ENCODE results near the gene RAMP3.
"Not testable (repeated sequence)": the region's sequence is repeated elsewhere in the genome, so short reads cannot be mapped to it uniquely, and the experiment has no call there.

Gene RAMP3

DNA sequence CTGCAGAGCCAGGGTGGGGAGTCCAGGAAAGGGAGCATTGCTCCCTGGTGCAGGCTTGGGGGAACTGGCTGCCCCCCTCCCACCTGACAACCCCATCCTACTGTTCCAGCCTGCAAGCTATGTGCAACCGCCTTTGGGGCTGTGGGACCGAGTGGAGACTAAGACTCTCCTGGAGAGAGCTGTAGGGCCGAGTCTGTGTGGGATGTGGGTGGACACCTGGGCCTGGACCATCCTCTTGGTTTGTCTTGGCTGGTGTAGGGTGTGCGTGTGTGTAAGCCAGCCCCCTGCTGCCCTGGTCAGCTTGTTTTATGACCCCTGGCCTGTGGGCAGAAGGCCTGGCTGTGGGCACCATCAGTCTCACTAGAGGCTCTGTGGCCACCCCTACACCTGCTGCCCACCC is 1.6 kb upstream of the RAMP3 start:
- no peak for DNase-seq
- TF ChIP-seq POLR2A (IDR thresholded peaks at IDR 0.05; ENCODE audit: low read length) (no peak), GATA1 (IDR thresholded peaks at IDR 0.05; ENCODE audit: low read depth, low read length) (no peak)

DNA sequence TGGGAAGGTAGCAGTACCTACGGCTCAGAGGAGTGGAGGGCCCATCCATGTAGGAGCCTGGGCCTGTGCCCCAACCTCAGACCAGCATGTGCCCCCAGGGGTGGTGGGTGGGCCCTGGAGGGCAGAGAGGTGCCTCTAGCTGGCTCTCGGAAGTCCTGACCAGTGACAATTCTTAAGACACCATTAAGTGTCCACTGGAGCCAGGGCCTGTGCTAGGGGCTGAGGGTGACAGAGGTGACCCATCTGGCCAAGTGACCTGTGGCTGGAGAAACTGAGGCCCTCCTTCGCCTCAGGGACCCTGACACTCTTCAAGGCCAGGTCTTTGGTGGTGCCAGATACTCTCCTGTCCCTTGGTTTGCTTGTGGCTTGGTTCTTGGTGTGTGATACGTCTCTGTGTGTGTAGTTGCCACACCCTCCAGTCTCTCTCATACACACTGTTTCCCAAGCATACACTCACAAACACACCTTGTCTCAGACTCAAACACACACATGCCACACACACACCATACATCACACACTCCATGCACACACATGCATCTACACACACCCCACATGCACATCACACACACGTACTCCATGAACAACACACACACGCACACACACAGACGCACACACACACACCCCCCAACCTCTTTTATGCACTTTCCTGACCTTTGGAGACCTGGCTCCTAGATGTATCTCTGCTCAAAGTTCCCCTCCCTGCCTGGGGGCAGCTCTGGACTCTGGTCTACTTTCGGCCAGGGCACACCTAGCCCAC is 897 bp upstream of the RAMP3 start:
- TF ChIP-seq POLR2A (IDR thresholded peaks at IDR 0.05; ENCODE audit: low read length) = no peak
- no peak for TF ChIP-seq GATA1 (IDR thresholded peaks at IDR 0.05; ENCODE audit: low read depth, low read length)
- no peak for DNase-seq

DNA sequence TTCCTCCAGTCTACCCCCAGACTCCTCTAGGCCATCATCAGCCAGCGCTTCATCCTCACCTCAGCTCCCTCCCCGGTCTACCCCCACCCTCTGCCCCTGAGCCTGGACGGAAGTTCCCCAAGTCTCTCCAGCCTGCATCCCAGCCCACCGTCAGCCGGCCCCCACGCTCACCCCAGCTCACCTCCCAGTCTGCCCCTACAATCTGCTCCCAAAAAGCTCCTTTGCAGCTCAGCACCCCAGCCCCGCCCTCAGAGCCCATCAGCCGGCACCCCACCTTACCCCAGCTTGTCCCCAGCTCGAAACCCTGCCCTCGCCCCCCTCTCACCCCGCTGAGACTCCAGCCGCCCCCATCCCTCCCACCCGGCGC is 322 bp upstream of the RAMP3 start:
- no peak for TF ChIP-seq GATA1 (IDR thresholded peaks at IDR 0.05; ENCODE audit: low read depth, low read length)
- TF ChIP-seq POLR2A (IDR thresholded peaks at IDR 0.05; ENCODE audit: low read length) = no peak
- no peak for DNase-seq

GRCh38 chr7:45158471-45158870 is 880 bp downstream of the RAMP3 start:
- DNase-seq = no peak
- TF ChIP-seq GATA1 (IDR thresholded peaks at IDR 0.05; ENCODE audit: low read depth, low read length) = no peak
- TF ChIP-seq POLR2A (IDR thresholded peaks at IDR 0.05; ENCODE audit: low read length) = no peak

DNA sequence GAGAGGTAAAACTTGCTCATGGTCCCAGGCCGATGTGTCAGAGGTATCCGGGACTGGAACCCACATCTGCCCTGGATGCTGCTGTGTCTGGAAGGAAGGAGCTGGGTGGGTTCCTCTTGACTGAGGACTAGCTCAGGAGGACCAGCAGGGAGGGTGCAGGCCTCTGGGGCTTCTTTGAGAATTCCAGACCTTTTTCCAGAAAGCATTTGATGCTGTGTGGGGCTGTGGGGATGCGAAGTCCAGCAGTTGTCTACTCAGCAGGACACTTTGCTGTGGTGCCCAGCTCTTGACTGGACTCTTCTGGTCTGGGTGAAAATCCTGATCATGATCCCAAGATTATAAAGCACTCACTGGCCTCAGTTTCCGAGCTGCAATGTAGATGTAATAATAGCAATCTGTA is 1.7 kb downstream of the RAMP3 start:
- DNase-seq = no peak

GRCh38 chr7:45160417-45160881 is 2.9 kb downstream of the RAMP3 start:
- no peak for TF ChIP-seq POLR2A (IDR thresholded peaks at IDR 0.05; ENCODE audit: low read length)
- TF ChIP-seq GATA1 (IDR thresholded peaks at IDR 0.05; ENCODE audit: low read depth, low read length) = no peak
- DNase-seq = no peak

More for the DNA sequence above, 1.7 kb downstream of the RAMP3 start:
- TF ChIP-seq GATA1 (IDR thresholded peaks at IDR 0.05; ENCODE audit: low read depth, low read length) (no peak), POLR2A (IDR thresholded peaks at IDR 0.05; ENCODE audit: low read length) (no peak)

DNA sequence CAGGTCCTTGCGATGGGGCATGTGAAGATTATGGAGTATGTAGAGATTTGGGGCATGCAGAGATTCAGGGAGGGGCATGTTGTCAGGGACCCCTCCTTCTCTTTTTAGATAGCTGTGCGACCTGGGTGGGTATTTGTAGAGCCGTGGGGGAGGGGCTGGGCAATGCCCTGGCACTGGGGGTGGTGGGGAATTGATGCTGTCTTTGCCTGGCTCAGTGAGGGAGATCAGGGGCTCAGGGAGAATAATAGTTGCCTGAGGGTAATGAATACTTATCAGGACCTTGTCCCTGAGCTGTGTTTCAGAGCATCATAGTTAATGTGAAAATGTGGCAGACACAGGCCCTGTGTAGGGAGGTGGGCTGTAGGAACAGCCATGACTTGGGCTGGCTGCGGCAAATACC is 3.5 kb downstream of the RAMP3 start:
- no peak for TF ChIP-seq POLR2A (IDR thresholded peaks at IDR 0.05; ENCODE audit: low read length)
- no peak for TF ChIP-seq GATA1 (IDR thresholded peaks at IDR 0.05; ENCODE audit: low read depth, low read length)

GRCh38 chr7:45161842-45162241 is 4.3 kb downstream of the RAMP3 start:
- TF ChIP-seq POLR2A (IDR thresholded peaks at IDR 0.05; ENCODE audit: low read length) = no peak
- TF ChIP-seq GATA1 (IDR thresholded peaks at IDR 0.05; ENCODE audit: low read depth, low read length) = no peak
- no peak for DNase-seq

More for the DNA sequence above, 3.5 kb downstream of the RAMP3 start:
- no peak for DNase-seq

- DNase-seq = no peak
- TF ChIP-seq POLR2A (IDR thresholded peaks at IDR 0.05; ENCODE audit: low read length) (no peak), GATA1 (IDR thresholded peaks at IDR 0.05; ENCODE audit: low read depth, low read length) (no peak)
Observed at GRCh38 chr7:45162311-45162845, 4.8 kb downstream of the RAMP3 start.

DNA sequence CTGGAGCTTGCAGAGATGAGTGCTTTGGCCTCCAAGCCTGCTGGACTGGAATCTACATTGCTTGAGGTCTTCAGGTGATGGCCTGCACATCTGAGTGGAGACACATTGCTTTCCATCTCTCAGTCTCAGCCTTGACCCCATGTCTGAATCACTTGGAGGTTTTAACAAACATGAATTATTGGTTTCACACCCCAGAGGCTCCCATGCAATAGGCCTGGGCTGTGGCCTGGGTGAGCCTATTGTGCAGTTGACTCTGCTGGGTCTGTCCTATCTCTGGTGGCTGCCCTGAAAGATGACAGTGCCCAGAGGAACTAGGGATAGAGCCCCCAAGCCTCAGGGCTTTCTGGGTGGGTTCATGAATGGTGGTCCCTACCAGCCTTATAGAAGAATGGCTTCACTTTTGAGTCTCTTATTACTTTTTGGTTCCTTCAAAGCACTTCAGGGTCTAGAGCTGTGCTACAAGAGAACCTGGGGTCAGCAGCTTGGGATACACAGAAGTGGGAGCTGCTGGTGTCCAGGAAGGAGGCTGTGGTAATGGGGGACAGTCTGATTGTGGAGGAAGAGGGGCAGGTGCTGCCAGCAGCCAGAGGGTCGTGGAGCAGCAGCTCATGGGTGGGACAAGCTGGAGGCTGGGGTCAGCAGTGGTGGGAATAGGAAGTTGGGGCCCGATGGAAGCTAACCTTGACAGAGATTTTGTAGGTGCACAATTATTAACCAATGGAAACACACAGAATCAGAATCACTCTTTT is 5.5 kb downstream of the RAMP3 start:
- no peak for DNase-seq

GRCh38 chr7:45163692-45164052 is 6.1 kb downstream of the RAMP3 start:
- no peak for DNase-seq
- TF ChIP-seq POLR2A (IDR thresholded peaks at IDR 0.05; ENCODE audit: low read length) = no peak
- no peak for TF ChIP-seq GATA1 (IDR thresholded peaks at IDR 0.05; ENCODE audit: low read depth, low read length)

More for the DNA sequence above, 5.5 kb downstream of the RAMP3 start:
- TF ChIP-seq GATA1 (IDR thresholded peaks at IDR 0.05; ENCODE audit: low read depth, low read length) = no peak
- TF ChIP-seq POLR2A (IDR thresholded peaks at IDR 0.05; ENCODE audit: low read length) = no peak

DNA sequence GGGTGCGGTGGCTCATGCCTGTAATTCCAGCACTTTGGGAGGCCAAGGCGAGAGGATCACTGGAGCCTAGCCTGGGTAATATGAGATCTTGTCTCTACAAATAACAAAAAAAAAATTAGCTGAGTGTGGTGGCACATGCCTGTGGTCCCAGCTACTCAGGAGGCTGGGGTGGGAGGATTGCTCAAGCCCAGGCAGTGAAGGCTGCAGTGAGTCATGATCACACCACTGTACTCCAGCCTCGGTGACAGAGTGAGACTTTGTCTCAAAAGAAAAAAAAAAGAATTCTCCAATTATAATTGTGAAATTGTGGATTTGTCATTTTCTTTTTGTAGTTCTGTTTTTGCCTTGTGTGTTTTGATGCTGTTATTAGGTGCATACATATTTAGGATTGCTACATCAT is 6.7 kb downstream of the RAMP3 start:
- DNase-seq = not testable (repeated sequence)

DNA sequence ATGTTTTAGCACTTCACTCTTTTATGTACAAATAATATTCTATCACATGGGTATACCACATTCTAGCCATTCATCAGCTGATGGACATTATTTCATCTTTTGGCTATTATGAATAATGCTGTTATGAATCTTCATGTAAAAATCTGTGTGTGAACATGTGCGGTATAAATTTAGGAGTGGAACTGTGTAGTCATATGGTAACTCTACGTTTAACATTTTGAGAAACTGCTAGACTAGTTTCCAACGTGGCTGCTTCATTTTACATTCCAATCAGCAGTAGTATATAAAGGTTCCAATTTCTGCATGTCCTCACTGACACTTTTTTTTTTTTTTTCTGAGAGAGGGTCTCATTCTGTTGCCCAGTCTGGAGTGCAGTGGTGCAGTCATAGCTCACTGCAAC is 8.3 kb downstream of the RAMP3 start:
- TF ChIP-seq POLR2A (IDR thresholded peaks at IDR 0.05; ENCODE audit: low read length) (no peak), GATA1 (IDR thresholded peaks at IDR 0.05; ENCODE audit: low read depth, low read length) (no peak)
- no peak for DNase-seq

DNA sequence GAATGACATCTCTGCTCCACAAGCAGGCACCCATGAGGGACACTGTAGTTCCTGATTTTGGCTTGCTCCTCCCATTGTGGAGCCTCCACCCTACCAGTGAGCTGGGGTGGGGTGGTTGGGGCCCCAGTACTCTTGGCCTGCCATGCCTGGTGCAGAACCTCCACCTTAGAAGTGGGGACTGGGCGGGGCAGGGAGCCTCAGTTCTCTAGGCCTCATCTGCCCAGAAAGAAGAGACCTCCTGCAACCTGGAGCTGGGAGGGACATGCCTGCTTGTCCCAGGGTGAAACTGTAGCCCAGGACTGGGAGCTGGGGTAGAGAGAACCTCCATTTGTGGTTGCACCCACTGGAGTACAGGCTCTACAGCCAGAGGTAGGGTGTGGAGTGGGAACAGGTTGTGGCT is 14.4 kb downstream of the RAMP3 start:
- TF ChIP-seq POLR2A (IDR thresholded peaks at IDR 0.05; ENCODE audit: low read length) = no peak
- no peak for TF ChIP-seq GATA1 (IDR thresholded peaks at IDR 0.05; ENCODE audit: low read depth, low read length)
- no peak for DNase-seq

Data from erythroblast (primary cell).